ENCODE measurements around the gene LRRFIP2. TPM values are rescaled to one million over a fixed set of nuclear protein-coding genes. Genes with fewer than 3 reads are reported as not detected.
"Not testable (repeated sequence)": the region's sequence is repeated elsewhere in the genome, so short reads cannot be mapped to it uniquely, and the experiment has no call there.

Gene LRRFIP2
- total RNA-seq, 2 experiments from 2014 or later = 38.1 to 47.9 TPM

- H3K27ac Mint-ChIP-seq = no peak overlapping the region
- H3K4me1 Mint-ChIP-seq = no peaks in the 10 kb centered on the region
- no peaks in the 10 kb centered on the region for H3K27me3 Mint-ChIP-seq
- H3K9me3 Mint-ChIP-seq (ENCODE audit: low read depth) = no peaks in the 10 kb centered on the region
- DNase-seq = no peak
- peaks cover 6% of the 10 kb centered on the region for H3K36me3 Mint-ChIP-seq
- CTCF ChIA-PET = no interaction called here
- H3K4me3 Mint-ChIP-seq = no peak overlapping the region
- ATAC-seq = no peak
Observed at GRCh38 chr3:37087870-37088269, 86.5 kb downstream of the LRRFIP2 start.

GRCh38 chr3:37086918-37087317, 87.5 kb downstream of the LRRFIP2 start:
- ATAC-seq (no peak), DNase-seq (no peak)
- CTCF ChIA-PET = no interaction called here
- H3K27me3 Mint-ChIP-seq = no peaks in the 10 kb centered on the region
- H3K36me3 Mint-ChIP-seq = peaks cover 6% of the 10 kb centered on the region
- H3K27ac Mint-ChIP-seq = no peak overlapping the region
- H3K4me3 Mint-ChIP-seq = no peak overlapping the region
- H3K9me3 Mint-ChIP-seq (ENCODE audit: low read depth) = no peaks in the 10 kb centered on the region
- no peaks in the 10 kb centered on the region for H3K4me1 Mint-ChIP-seq

GRCh38 chr3:37082317-37082716, 92.1 kb downstream of the LRRFIP2 start:
- CTCF ChIA-PET = interaction anchor here (1.5 kb wide), 1 partner anchor 17 kb away, joined by 4 read pairs; no protein-coding TSS in a partner anchor
- no peaks in the 10 kb centered on the region for H3K4me1 Mint-ChIP-seq

GRCh38 chr3:37075955-37076354, 98.4 kb downstream of the LRRFIP2 start:
- peaks cover 9% of the 10 kb centered on the region for H3K4me1 Mint-ChIP-seq
- no peaks in the 10 kb centered on the region for H3K27me3 Mint-ChIP-seq
- H3K27ac Mint-ChIP-seq = no peak overlapping the region
- no peak for DNase-seq
- H3K36me3 Mint-ChIP-seq = peaks cover 28% of the 10 kb centered on the region
- no peak overlapping the region for H3K4me3 Mint-ChIP-seq
- H3K9me3 Mint-ChIP-seq (ENCODE audit: low read depth) = no peaks in the 10 kb centered on the region
- ATAC-seq = no peak
- CTCF ChIA-PET = no interaction called here

More at GRCh38 chr3:37082317-37082716, 92.1 kb downstream of the LRRFIP2 start:
- H3K9me3 Mint-ChIP-seq (ENCODE audit: low read depth) = no peaks in the 10 kb centered on the region
- H3K36me3 Mint-ChIP-seq = peaks cover 12% of the 10 kb centered on the region
- no peak overlapping the region for H3K27ac Mint-ChIP-seq
- no peaks in the 10 kb centered on the region for H3K27me3 Mint-ChIP-seq
- no peak overlapping the region for H3K4me3 Mint-ChIP-seq
- DNase-seq (no peak), ATAC-seq (no peak)

GRCh38 chr3:37074178-37074577, 100.2 kb downstream of the LRRFIP2 start:
- peaks cover 9% of the 10 kb centered on the region for H3K4me1 Mint-ChIP-seq
- DNase-seq (no peak), ATAC-seq (no peak)
- peaks cover 30% of the 10 kb centered on the region for H3K36me3 Mint-ChIP-seq
- no peak overlapping the region for H3K27ac Mint-ChIP-seq
- no peaks in the 10 kb centered on the region for H3K9me3 Mint-ChIP-seq (ENCODE audit: low read depth)
- no peak overlapping the region for H3K4me3 Mint-ChIP-seq
- no peaks in the 10 kb centered on the region for H3K27me3 Mint-ChIP-seq
- CTCF ChIA-PET = no interaction called here

- no peak for DNase-seq
- H3K36me3 Mint-ChIP-seq = peaks cover 32% of the 10 kb centered on the region
- no peak for ATAC-seq
- H3K27ac Mint-ChIP-seq = no peak overlapping the region
- no peak overlapping the region for H3K4me3 Mint-ChIP-seq
- CTCF ChIA-PET = no interaction called here
- H3K9me3 Mint-ChIP-seq (ENCODE audit: low read depth) = no peaks in the 10 kb centered on the region
- H3K27me3 Mint-ChIP-seq = no peaks in the 10 kb centered on the region
- peaks cover 9% of the 10 kb centered on the region for H3K4me1 Mint-ChIP-seq
Observed at GRCh38 chr3:37072892-37073291, 101.5 kb downstream of the LRRFIP2 start.

GRCh38 chr3:37071921-37072320, 102.5 kb downstream of the LRRFIP2 start:
- ATAC-seq = no peak
- no peak overlapping the region for H3K27ac Mint-ChIP-seq
- H3K36me3 Mint-ChIP-seq = peaks cover 27% of the 10 kb centered on the region
- CTCF ChIA-PET = no interaction called here
- no peak overlapping the region for H3K4me3 Mint-ChIP-seq
- peaks cover 9% of the 10 kb centered on the region for H3K4me1 Mint-ChIP-seq
- no peaks in the 10 kb centered on the region for H3K9me3 Mint-ChIP-seq (ENCODE audit: low read depth)
- no peaks in the 10 kb centered on the region for H3K27me3 Mint-ChIP-seq
- no peak for DNase-seq

- no peaks in the 10 kb centered on the region for H3K27me3 Mint-ChIP-seq
- no peak overlapping the region for H3K4me3 Mint-ChIP-seq
- CTCF ChIA-PET = no interaction called here
- H3K27ac Mint-ChIP-seq = no peak overlapping the region
- H3K9me3 Mint-ChIP-seq (ENCODE audit: low read depth) = no peaks in the 10 kb centered on the region
- DNase-seq (no peak), ATAC-seq (no peak)
- peaks cover 27% of the 10 kb centered on the region for H3K36me3 Mint-ChIP-seq
- peaks cover 20% of the 10 kb centered on the region for H3K4me1 Mint-ChIP-seq
Observed at GRCh38 chr3:37068031-37068430, 106.4 kb downstream of the LRRFIP2 start.

GRCh38 chr3:37067577-37067976, 106.8 kb downstream of the LRRFIP2 start:
- H3K4me1 Mint-ChIP-seq = peaks cover 16% of the 10 kb centered on the region
- CTCF ChIA-PET = no interaction called here
- H3K9me3 Mint-ChIP-seq (ENCODE audit: low read depth) = no peaks in the 10 kb centered on the region
- H3K27me3 Mint-ChIP-seq = no peaks in the 10 kb centered on the region
- H3K36me3 Mint-ChIP-seq = peaks cover 30% of the 10 kb centered on the region
- DNase-seq (no peak), ATAC-seq (no peak)
- no peak overlapping the region for H3K4me3 Mint-ChIP-seq
- no peak overlapping the region for H3K27ac Mint-ChIP-seq

- H3K9me3 Mint-ChIP-seq (ENCODE audit: low read depth) = no peaks in the 10 kb centered on the region
- H3K36me3 Mint-ChIP-seq = peaks cover 34% of the 10 kb centered on the region
- H3K4me3 Mint-ChIP-seq = no peak overlapping the region
- H3K4me1 Mint-ChIP-seq = peaks cover 16% of the 10 kb centered on the region
- H3K27me3 Mint-ChIP-seq = no peaks in the 10 kb centered on the region
- CTCF ChIA-PET = interaction anchor here (1.9 kb wide), 1 partner anchor 18 kb away, joined by 4 read pairs; no protein-coding TSS in a partner anchor
- no peak overlapping the region for H3K27ac Mint-ChIP-seq
- no peak for DNase-seq
- no peak for ATAC-seq
Observed at GRCh38 chr3:37064747-37065146, 109.6 kb downstream of the LRRFIP2 start.

GRCh38 chr3:37058117-37058516, 116.3 kb downstream of the LRRFIP2 start:
- Mint-ChIP-seq H3K9me3 (ENCODE audit: low read depth) (no peaks in the 10 kb centered on the region), H3K27me3 (no peaks in the 10 kb centered on the region), H3K27ac (no peak overlapping the region), H3K4me1 (peaks cover 6% of the 10 kb centered on the region), H3K4me3 (no peak overlapping the region), H3K36me3 (peaks cover 47% of the 10 kb centered on the region)
- DNase-seq (no peak), ATAC-seq (no peak)
- CTCF ChIA-PET = no interaction called here

GRCh38 chr3:37056826-37057225, 117.6 kb downstream of the LRRFIP2 start:
- Mint-ChIP-seq H3K4me1 (peaks cover 6% of the 10 kb centered on the region), H3K36me3 (peaks cover 41% of the 10 kb centered on the region), H3K27ac (peak overlapping the region; percentile 6), H3K9me3 (ENCODE audit: low read depth) (no peaks in the 10 kb centered on the region), H3K27me3 (no peaks in the 10 kb centered on the region), H3K4me3 (no peak overlapping the region)
- no peak for ATAC-seq
- DNase-seq = no peak
- CTCF ChIA-PET = no interaction called here

- H3K27me3 Mint-ChIP-seq; ATAC-seq; H3K4me1 Mint-ChIP-seq; H3K4me3 Mint-ChIP-seq; H3K27ac Mint-ChIP-seq; DNase-seq; H3K9me3 Mint-ChIP-seq (ENCODE audit: low read depth): not testable (repeated sequence)
- CTCF ChIA-PET = interaction anchor here (1.5 kb wide), 1 partner anchor 8 kb away, joined by 5 read pairs; no protein-coding TSS in a partner anchor
- peaks cover 42% of the 10 kb centered on the region for H3K36me3 Mint-ChIP-seq
Observed at GRCh38 chr3:37055077-37055476, 119.3 kb downstream of the LRRFIP2 start.

- Mint-ChIP-seq H3K27ac (peak overlapping the region; percentile 70), H3K27me3 (no peaks in the 10 kb centered on the region), H3K4me3 (no peak overlapping the region), H3K36me3 (peaks cover 45% of the 10 kb centered on the region), H3K9me3 (ENCODE audit: low read depth) (no peaks in the 10 kb centered on the region), H3K4me1 (peaks cover 4% of the 10 kb centered on the region)
- ATAC-seq (peak; percentile 42), DNase-seq (no peak)
- CTCF ChIA-PET = interaction anchor here (1.5 kb wide), 1 partner anchor 9 kb away, joined by 5 read pairs; no protein-coding TSS in a partner anchor
Observed at GRCh38 chr3:37054370-37054769, 120.0 kb downstream of the LRRFIP2 start.

GRCh38 chr3:37053753-37054152, 120.6 kb downstream of the LRRFIP2 start:
- Mint-ChIP-seq H3K27me3 (no peaks in the 10 kb centered on the region), H3K4me1 (peaks cover 4% of the 10 kb centered on the region), H3K9me3 (ENCODE audit: low read depth) (no peaks in the 10 kb centered on the region), H3K36me3 (peaks cover 51% of the 10 kb centered on the region), H3K27ac (no peak overlapping the region), H3K4me3 (no peak overlapping the region)
- no peak for ATAC-seq
- no peak for DNase-seq
- CTCF ChIA-PET = interaction anchor here (1.5 kb wide), 1 partner anchor 9 kb away, joined by 5 read pairs; no protein-coding TSS in a partner anchor
